ENCODE measurements around the gene ARFGAP2. TPM values are rescaled to one million over a fixed set of nuclear protein-coding genes. Genes with fewer than 3 reads are reported as not detected.
"Not testable (repeated sequence)": the region's sequence is repeated elsewhere in the genome, so short reads cannot be mapped to it uniquely, and the experiment has no call there.

The ARFGAP2 gene
- total and polyA plus RNA-seq, 7 donors = 58.7 to 138 (median 84.3) TPM

DNA sequence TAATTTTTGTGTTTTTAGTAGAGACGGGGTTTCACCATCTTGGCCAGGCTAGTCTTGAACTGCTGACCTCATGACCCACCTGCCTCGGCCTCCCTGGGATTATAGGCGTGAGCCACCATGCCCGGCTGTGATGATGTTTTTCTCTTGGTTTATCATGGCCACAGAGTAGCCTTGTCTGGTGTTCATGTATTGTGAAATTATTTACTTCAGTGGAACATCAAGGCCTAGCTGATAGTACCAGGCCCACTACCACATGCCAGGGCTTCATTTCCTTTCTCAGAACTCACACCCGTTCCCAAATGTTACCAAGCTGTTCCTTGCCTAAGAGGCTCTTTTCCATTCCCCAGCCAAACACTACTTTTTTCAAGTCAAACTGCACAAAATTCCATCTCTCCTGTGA is 31.9 kb upstream of the ARFGAP2 start:
- ATAC-seq = no peak
- no peaks in the 10 kb centered on the region for H3K27me3 ChIP-seq (ENCODE audit: insufficient read depth in 3 of 3, low read length in 2 of 3)
- intact Hi-C loops (cut with DNase I) = no loop called here
- no peaks in the 10 kb centered on the region for H3K36me3 ChIP-seq (ENCODE audit: insufficient read depth in 1 of 2, low read depth in 1 of 2)
- no peak for DNase-seq
- no peak overlapping the region for H3K4me3 ChIP-seq
- H3K9me3 ChIP-seq = no peaks in the 10 kb centered on the region
- TF ChIP-seq, protein P1, sequence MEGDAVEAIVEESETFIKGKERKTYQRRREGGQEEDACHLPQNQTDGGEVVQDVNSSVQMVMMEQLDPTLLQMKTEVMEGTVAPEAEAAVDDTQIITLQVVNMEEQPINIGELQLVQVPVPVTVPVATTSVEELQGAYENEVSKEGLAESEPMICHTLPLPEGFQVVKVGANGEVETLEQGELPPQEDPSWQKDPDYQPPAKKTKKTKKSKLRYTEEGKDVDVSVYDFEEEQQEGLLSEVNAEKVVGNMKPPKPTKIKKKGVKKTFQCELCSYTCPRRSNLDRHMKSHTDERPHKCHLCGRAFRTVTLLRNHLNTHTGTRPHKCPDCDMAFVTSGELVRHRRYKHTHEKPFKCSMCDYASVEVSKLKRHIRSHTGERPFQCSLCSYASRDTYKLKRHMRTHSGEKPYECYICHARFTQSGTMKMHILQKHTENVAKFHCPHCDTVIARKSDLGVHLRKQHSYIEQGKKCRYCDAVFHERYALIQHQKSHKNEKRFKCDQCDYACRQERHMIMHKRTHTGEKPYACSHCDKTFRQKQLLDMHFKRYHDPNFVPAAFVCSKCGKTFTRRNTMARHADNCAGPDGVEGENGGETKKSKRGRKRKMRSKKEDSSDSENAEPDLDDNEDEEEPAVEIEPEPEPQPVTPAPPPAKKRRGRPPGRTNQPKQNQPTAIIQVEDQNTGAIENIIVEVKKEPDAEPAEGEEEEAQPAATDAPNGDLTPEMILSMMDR (IDR thresholded peaks at IDR 0.05) = no peak
- no peak overlapping the region for H3K27ac ChIP-seq
- WGBS, 3 donors = 74 to 79% (median 75%) methylated on average over 5 of the region's 5 CpGs
- H3K4me1 ChIP-seq = peaks cover 3% of the 10 kb centered on the region

DNA sequence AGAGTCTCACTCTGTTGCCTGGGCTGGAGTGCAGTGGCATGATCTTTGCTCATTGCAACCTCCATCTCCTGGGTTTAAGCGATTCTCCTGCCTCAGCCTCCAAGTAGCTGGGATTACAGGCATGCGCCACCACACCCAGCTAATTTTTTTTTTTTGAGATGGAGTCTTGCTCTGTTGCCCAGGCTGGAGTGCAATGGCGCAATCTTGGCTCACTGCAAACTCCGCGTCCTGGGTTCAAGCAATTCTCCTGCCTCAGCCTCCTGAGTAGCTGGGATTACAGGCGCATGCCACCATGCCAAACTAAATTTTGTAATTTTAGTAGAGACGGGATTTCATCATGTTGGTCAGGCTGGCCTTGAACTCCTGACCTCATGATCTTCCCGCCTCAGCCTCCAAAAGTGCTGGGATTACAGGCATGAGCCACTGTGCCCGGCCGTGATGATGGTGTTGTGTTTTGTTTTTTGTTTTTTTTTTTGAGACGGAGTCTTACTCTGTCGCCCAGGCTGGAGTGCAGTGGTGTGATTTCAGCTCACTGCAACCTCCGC is 31.4 kb upstream of the ARFGAP2 start:
- DNase-seq; H3K27me3 ChIP-seq (ENCODE audit: insufficient read depth in 3 of 3, low read length in 2 of 3); H3K4me3 ChIP-seq; ATAC-seq; intact Hi-C loops (cut with DNase I); H3K36me3 ChIP-seq (ENCODE audit: insufficient read depth in 1 of 2, low read depth in 1 of 2); H3K9me3 ChIP-seq; H3K4me1 ChIP-seq; H3K27ac ChIP-seq: not testable (repeated sequence)
- 91 to 92% (median 92%) methylated on average over 13 of the region's 13 CpGs for WGBS, 3 donors

DNA sequence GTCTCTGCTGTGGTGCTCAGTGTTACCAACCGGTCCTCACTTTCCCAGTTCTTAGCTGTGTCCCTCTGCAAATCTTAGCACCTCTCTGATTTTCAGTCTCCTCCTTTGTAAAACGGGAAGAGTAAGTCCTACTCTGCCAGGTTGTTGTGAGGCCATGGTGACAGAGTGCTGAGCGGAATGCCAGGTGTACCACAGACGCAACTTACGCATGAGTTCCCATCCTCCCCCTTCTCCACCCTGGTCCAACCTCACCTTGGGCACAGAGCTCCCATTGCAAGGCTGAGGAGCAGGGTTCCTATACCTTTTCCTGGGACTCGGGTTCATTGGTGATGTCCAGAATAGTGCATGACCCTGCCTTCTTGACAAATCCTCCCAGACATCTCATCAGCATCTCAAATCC is 30.8 kb upstream of the ARFGAP2 start:
- no peaks in the 10 kb centered on the region for H3K9me3 ChIP-seq
- intact Hi-C loops (cut with DNase I) = no loop called here
- no peaks in the 10 kb centered on the region for H3K4me1 ChIP-seq
- H3K27ac ChIP-seq = no peak overlapping the region
- H3K4me3 ChIP-seq = no peak overlapping the region
- H3K36me3 ChIP-seq (ENCODE audit: insufficient read depth in 1 of 2, low read depth in 1 of 2) = no peaks in the 10 kb centered on the region
- ATAC-seq = no peak
- TF ChIP-seq, protein P1 (IDR thresholded peaks at IDR 0.05) = no peak
- WGBS, 3 donors = 80 to 86% (median 83%) methylated on average over 6 of the region's 6 CpGs
- no peak for DNase-seq
- H3K27me3 ChIP-seq (ENCODE audit: insufficient read depth in 3 of 3, low read length in 2 of 3) = no peaks in the 10 kb centered on the region

DNA sequence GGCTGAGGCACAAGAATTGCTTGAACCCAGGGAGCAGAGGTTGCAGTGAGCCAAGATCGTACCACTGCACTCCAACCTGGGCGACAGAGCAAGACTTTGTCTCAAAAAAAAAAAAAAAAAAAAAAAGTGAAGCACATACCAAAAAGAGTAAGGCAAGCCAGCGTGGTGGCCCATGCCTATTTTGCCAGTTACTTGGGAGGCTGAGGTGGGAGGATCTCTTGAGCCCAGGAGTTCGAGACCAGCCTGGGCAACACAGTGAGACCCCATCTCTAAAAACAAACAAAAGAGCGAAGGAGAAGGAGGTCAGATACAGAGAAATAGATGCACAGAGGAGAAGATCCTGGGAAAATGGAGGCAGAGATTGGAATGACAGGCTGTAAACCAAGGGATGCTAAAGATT is 29.9 kb upstream of the ARFGAP2 start:
- H3K9me3 ChIP-seq; ATAC-seq; H3K4me1 ChIP-seq; H3K36me3 ChIP-seq (ENCODE audit: insufficient read depth in 1 of 2, low read depth in 1 of 2); H3K4me3 ChIP-seq; DNase-seq; intact Hi-C loops (cut with DNase I); H3K27me3 ChIP-seq (ENCODE audit: insufficient read depth in 3 of 3, low read length in 2 of 3); H3K27ac ChIP-seq: not testable (repeated sequence)
- WGBS, 3 donors = 91 to 95% (median 92%) methylated on average over 5 of the region's 5 CpGs

DNA sequence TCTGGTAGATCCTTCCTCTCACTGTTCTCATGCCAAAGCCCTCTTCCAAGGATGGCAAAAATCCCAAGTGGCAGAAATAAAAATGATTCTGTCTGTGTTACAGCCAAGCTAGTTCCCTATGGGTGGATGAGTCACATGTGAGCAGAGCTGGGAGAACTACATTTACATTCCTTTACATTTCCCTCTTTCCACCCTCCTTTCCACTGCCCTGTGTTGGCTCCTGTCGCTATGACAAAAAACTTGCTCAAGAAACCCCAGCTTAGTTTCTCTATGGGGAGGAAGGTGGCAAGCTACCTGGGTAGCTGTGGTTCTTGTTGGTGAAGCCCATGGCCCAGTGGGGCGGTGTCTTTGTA is 27.9 kb upstream of the ARFGAP2 start:
- H3K4me3 ChIP-seq = no peak overlapping the region
- H3K9me3 ChIP-seq = no peaks in the 10 kb centered on the region
- DNase-seq = no peak
- no peaks in the 10 kb centered on the region for H3K4me1 ChIP-seq
- H3K27ac ChIP-seq = no peak overlapping the region
- intact Hi-C loops (cut with DNase I) = no loop called here
- TF ChIP-seq, protein P1 (IDR thresholded peaks at IDR 0.05) = no peak
- H3K27me3 ChIP-seq (ENCODE audit: insufficient read depth in 3 of 3, low read length in 2 of 3) = no peaks in the 10 kb centered on the region
- H3K36me3 ChIP-seq (ENCODE audit: insufficient read depth in 1 of 2, low read depth in 1 of 2) = no peaks in the 10 kb centered on the region
- WGBS, 3 donors = 61 to 77% (median 76%) methylated on average over 2 of the region's 2 CpGs
- ATAC-seq = no peak

DNA sequence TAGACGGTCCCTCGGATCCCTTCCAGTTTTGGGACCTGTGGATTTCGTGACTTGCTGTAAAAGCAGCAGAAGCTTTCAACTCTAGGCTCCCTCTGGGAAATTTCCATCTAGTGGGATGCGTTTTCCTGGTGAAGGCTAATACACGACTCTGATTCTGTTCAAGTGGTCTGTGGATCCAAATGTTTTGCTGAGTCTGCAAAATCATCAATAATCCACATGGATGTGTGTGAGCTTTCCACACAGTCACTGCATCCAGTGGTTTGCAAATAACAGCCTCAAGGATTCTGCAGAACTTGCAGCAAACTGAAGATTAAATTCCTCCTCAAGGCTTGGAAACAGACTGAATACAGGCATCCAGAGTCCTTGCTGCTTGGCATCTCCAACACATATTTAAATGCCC is 25.9 kb upstream of the ARFGAP2 start:
- H3K27me3 ChIP-seq (ENCODE audit: insufficient read depth in 3 of 3, low read length in 2 of 3) = no peaks in the 10 kb centered on the region
- H3K36me3 ChIP-seq (ENCODE audit: insufficient read depth in 1 of 2, low read depth in 1 of 2) = no peaks in the 10 kb centered on the region
- no peak for ATAC-seq
- H3K4me3 ChIP-seq = no peak overlapping the region
- 73 to 81% (median 75%) methylated on average over 5 of the region's 5 CpGs for WGBS, 3 donors
- intact Hi-C loops (cut with DNase I) = no loop called here
- no peaks in the 10 kb centered on the region for H3K9me3 ChIP-seq
- H3K27ac ChIP-seq = no peak overlapping the region
- DNase-seq = no peak
- no peaks in the 10 kb centered on the region for H3K4me1 ChIP-seq
- TF ChIP-seq, protein P1 (IDR thresholded peaks at IDR 0.05) = no peak

Data from psoas muscle (tissue), 8 donors.